Measurements from ENCODE around the gene SLC34A3. TPM values are rescaled to one million over a fixed set of nuclear protein-coding genes. Genes with fewer than 3 reads are reported as not detected.

SLC34A3 gene
- total RNA-seq, 1 donor from 2014 or later, result not detected

- Histone ChIP-seq H3K9me3 (no peaks in the 10 kb centered on the region), H3K27me3 (ENCODE audit: low read depth) (no peaks in the 10 kb centered on the region), H3K4me1 (peaks cover 67% of the 10 kb centered on the region), H3K36me3 (no peaks in the 10 kb centered on the region), H3K4me3 (peak overlapping the region; percentile 69), H3K27ac (peak overlapping the region; percentile 78)
- intact Hi-C loops (cut with DNase I), result no loop called here
- ATAC-seq (peak; percentile 41 to 60), DNase-seq (peak; percentile 73)
- no peak for TF ChIP-seq CTCF (IDR thresholded peaks at IDR 0.05)
Observed at GRCh38 chr9:137198051-137198901, 32.4 kb upstream of the SLC34A3 start.

GRCh38 chr9:137198902-137199283 is 31.8 kb upstream of the SLC34A3 start:
- Histone ChIP-seq H3K4me3 (peak overlapping the region; percentile 69), H3K27ac (peak overlapping the region; percentile 78)
- no peak for DNase-seq

GRCh38 chr9:137199411-137200121 is 31.1 kb upstream of the SLC34A3 start:
- intact Hi-C loops (cut with DNase I), result no loop called here
- no peaks in the 10 kb centered on the region for H3K27me3 ChIP-seq (ENCODE audit: low read depth)
- no peak for TF ChIP-seq CTCF (IDR thresholded peaks at IDR 0.05)
- peaks cover 68% of the 10 kb centered on the region for H3K4me1 ChIP-seq
- H3K36me3 ChIP-seq, result no peaks in the 10 kb centered on the region
- H3K4me3 ChIP-seq, result peak overlapping the region; percentile 69
- peak overlapping the region; percentile 78 for H3K27ac ChIP-seq
- no peak for ATAC-seq
- no peak for DNase-seq
- H3K9me3 ChIP-seq, result no peaks in the 10 kb centered on the region

More at GRCh38 chr9:137198902-137199283, 31.8 kb upstream of the SLC34A3 start:
- Histone ChIP-seq H3K4me1 (peaks cover 67% of the 10 kb centered on the region), H3K9me3 (no peaks in the 10 kb centered on the region), H3K27me3 (ENCODE audit: low read depth) (no peaks in the 10 kb centered on the region), H3K36me3 (no peaks in the 10 kb centered on the region)
- no peak for TF ChIP-seq CTCF (IDR thresholded peaks at IDR 0.05)
- ATAC-seq, result no peak
- intact Hi-C loops (cut with DNase I), result no loop called here

GRCh38 chr9:137200311-137201204 is 30.1 kb upstream of the SLC34A3 start, which contains the start of gene TPRN:
TSS of gene TPRN (minus strand) at chr9:137200741. CDS start at chr9:137200711, 30 bp downstream.
- Histone ChIP-seq H3K9me3 (no peaks in the 10 kb centered on the region), H3K27ac (peak within 1 kb of the TSS; percentile 85), H3K4me3 (peak within 1 kb of the TSS; percentile 69), H3K27me3 (ENCODE audit: low read depth) (no peaks in the 10 kb centered on the region), H3K4me1 (peaks cover 63% of the 10 kb centered on the region), H3K36me3 (no peaks in the 10 kb centered on the region)
- DNase-seq, result peak; percentile 100
- TF ChIP-seq CTCF (IDR thresholded peaks at IDR 0.05), result no peak
- intact Hi-C loops (cut with DNase I), result no loop called here
- ATAC-seq, result peak; percentile 95 to 97

Data from lower lobe of right lung (tissue), 2 donors.